Aorta (tissue), 5 donors: ENCODE data around the gene PROP1. TPM values are rescaled to one million over a fixed set of nuclear protein-coding genes. Genes with fewer than 3 reads are reported as not detected.
"Not testable (repeated sequence)": the region's sequence is repeated elsewhere in the genome, so short reads cannot be mapped to it uniquely, and the experiment has no call there.

Experiments
- ATAC-seq: fragments of 200-7000 bp; cut with Tn5 transposase; one replicate; pipeline ENCODE4 v1.9.1; 2022; ENCODE audit warnings: moderate library complexity; ENCODE audit not compliant: low FRiP score
- DNase-seq, 2 donors: peaks; one replicate each; pipeline ENCODE4 v3.0.0-alpha.2; 2020
- H3K27ac ChIP-seq, 2 donors: one replicate each; pipeline ENCODE4 v1.5.1; 2013; ENCODE audit warnings: low read length in 2 of 2, mild to moderate bottlenecking in 2 of 2, moderate library complexity in 2 of 2, control low read depth in 1 of 2, inconsistent platforms in 1 of 2, low read depth in 1 of 2
- H3K27me3 ChIP-seq, 2 donors: one replicate each; pipeline ENCODE4 v1.6.1; 2013; ENCODE audit warnings: control low read depth in 1 of 2, low read length in 1 of 2, mild to moderate bottlenecking in 1 of 2, moderate library complexity in 1 of 2; ENCODE audit not compliant: insufficient read depth in 2 of 2, control insufficient read depth in 1 of 2
- H3K36me3 ChIP-seq, 2 donors: one replicate each; pipeline ENCODE4 v1.6.1; 2013; ENCODE audit warnings: control low read depth in 1 of 2, low read length in 1 of 2, mild to moderate bottlenecking in 1 of 2; ENCODE audit not compliant: insufficient read depth in 2 of 2, control insufficient read depth in 1 of 2
- H3K4me1 ChIP-seq, 2 donors: one replicate each; pipeline ENCODE4 v1.6.1; 2013; ENCODE audit warnings: low read length in 2 of 2, control low read depth in 1 of 2, mild to moderate bottlenecking in 1 of 2, moderate library complexity in 1 of 2; ENCODE audit not compliant: insufficient read depth in 2 of 2, control insufficient read depth in 1 of 2
- H3K4me3 ChIP-seq, 2 donors: one replicate each; pipeline ENCODE4 v1.5.1; 2013; ENCODE audit warnings: low read length in 2 of 2, control low read depth in 1 of 2, mild to moderate bottlenecking in 1 of 2
- H3K9me3 ChIP-seq: one replicate; pipeline ENCODE4 v1.6.1; 2013; ENCODE audit warnings: mild to moderate bottlenecking, low read length; ENCODE audit not compliant: control insufficient read depth
- WGBS, 2 donors: extraction: QIAGEN DNeasy Blood & Tissue Kit; methylation state at CpG; one replicate each; pipeline ENCODE4 v1.1.7; 2013; 5-methylcytosine and 5-hydroxymethylcytosine counted together
- intact Hi-C, 2 donors: fragments of 100-400 bp; cut with DNase I; formaldehyde crosslinking; loops; one replicate each; pipeline versions ENCODE4 v1.14.2 to v1.15.0; 2022
- polyA plus RNA-seq, 2 donors: library from polyadenylated mRNA; stranded (reverse); fragments of 200-250 nt; gene quantifications; one replicate each; pipeline ENCODE4 v1.2.3, GENCODE V29; 2013
- total RNA-seq, 2 donors: library from RNA; stranded (reverse); fragmentation: NEBNext Ultra II Directional; extraction: Animal tissue kit (Norgen Biotek cat#: 25700); gene quantifications; one replicate each; pipeline ENCODE4 v1.2.1, GENCODE V29; 2021
- donor health status: healthy with polysubstance abuse.
- donor health status: Bipolar disorder and iron deficiency.
- donor health status: DM: no; HTN: no; CAD: no.
- donor health status: DM: no; HTN: no; CAD: no.
- donor health status: DM: yes; HTN: yes; CAD: no.

The PROP1 gene
- total and polyA plus RNA-seq, 4 donors = not detected

DNA sequence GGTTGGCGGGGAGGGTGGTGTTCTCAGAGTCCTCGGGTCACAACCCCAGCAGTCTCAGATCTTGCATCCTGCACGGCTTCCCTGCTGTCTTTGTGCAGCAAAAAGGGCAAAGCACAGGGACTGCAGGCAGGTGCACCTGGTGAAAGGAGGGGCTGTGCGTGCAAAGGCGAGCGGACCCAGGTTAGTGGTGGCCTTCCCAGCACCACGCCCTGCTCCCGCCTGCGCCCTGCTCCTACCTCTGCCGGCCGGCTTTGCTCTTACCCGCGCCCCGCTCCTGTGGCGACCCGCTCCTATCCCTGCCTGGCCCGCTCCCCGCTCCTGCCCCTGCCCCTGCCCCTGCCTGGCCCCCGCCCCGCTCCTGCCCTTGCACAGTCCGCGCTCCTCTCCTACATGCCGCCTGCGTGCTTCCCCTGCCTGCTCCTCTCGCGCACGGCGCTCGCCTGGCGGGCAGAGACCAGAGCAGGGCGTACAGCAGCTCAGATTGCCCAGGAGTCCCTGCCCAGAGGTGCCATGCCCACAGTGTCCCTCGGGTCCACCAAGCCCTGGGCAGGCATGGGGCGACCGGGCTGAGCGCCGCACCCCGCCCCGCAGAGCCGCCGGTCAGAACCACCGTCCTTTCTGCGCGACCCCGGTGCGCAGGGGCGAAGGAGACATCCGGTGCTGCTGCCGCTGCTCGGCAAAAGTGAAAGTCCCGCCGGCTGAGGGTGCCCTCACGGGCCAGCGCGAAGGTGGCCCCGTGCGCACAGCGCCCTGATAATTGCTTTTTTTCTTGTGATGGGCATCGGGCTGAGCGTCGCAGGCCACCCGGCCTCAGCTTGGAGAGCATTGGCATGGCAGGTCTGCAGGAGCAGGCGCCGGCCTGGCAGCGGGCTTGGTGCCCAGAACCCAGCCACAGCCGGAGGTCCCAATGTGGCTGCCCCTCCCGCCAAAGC, 52.0 kb downstream of the PROP1 start:
- H3K27me3 ChIP-seq, H3K27ac ChIP-seq, H3K36me3 ChIP-seq, DNase-seq, intact Hi-C loops, H3K9me3 ChIP-seq, H3K4me1 ChIP-seq, ATAC-seq, H3K4me3 ChIP-seq: not testable (repeated sequence)
- WGBS, 2 donors = 5 to 15% methylated on average over 10 to 45 of the region's 66 CpGs

DNA sequence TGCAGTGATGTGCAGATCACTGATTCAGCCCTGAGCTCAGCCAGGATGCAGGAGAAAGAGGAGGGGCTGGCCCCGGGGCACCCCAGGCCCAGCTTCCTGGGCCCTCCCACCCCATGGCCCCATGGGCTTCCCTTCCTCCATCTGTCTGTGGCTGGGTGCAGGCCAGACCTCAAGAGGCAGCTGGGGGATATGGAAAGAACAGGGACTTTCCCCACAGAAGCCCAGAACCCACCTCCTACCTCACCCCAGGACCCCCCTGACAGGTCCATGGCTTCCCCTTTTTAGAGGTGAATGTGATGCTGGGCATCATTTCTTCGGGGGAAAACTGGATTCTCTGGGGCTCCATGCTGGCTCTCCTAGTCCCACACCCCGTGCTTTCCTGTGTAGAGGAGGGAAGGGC, 53.1 kb downstream of the PROP1 start:
- H3K4me1 ChIP-seq, H3K27ac ChIP-seq, H3K9me3 ChIP-seq, H3K27me3 ChIP-seq, intact Hi-C loops, H3K36me3 ChIP-seq, ATAC-seq, H3K4me3 ChIP-seq, DNase-seq: not testable (repeated sequence)
- WGBS, 2 donors = 87 to 88% methylated on average over 2 of the region's 3 CpGs

Other genes with a start within 250 kb of the PROP1 start
- 1 to 10 TPM in 1 of 2 donors, not detected in 1; 1.0 TPM for gene FAM153A, start 213.3 kb downstream of the PROP1 start, total RNA-seq
- gene FAM153A, start 213.3 kb downstream of the PROP1 start, polyA plus RNA-seq = under 1 TPM in 1 of 2 donors, not detected in 1; 0.13 TPM
- 1 to 10 TPM in 1 of 2 donors, under 1 TPM in 1; 0.19 to 2.0 TPM for gene N4BP3, start 117.3 kb upstream of the PROP1 start, total RNA-seq
- gene N4BP3, start 117.3 kb upstream of the PROP1 start, polyA plus RNA-seq = under 1 TPM; 0.03 to 0.13 TPM
- 10 to 100 TPM; 35.0 to 38.8 TPM for gene RMND5B, start 134.8 kb upstream of the PROP1 start, total RNA-seq
- gene RMND5B, start 134.8 kb upstream of the PROP1 start, polyA plus RNA-seq = 10 to 100 TPM; 28.2 to 38.9 TPM
- gene NHP2, start 157.6 kb upstream of the PROP1 start, total RNA-seq = 10 to 100 TPM; 55.7 to 70.6 TPM
- 100 to 1,000 TPM in 1 of 2 donors, 10 to 100 TPM in 1; 96.2 to 130 TPM for gene NHP2, start 157.6 kb upstream of the PROP1 start, polyA plus RNA-seq
- not detected for gene GMCL2, start 191.1 kb upstream of the PROP1 start, total RNA-seq
- not detected for gene GMCL2, start 191.1 kb upstream of the PROP1 start, polyA plus RNA-seq
- gene HNRNPAB, start 208.3 kb upstream of the PROP1 start, total RNA-seq = 100 to 1,000 TPM in 1 of 2 donors, 10 to 100 TPM in 1; 84.9 to 112 TPM
- 10 to 100 TPM; 62.5 to 80.5 TPM for gene HNRNPAB, start 208.3 kb upstream of the PROP1 start, polyA plus RNA-seq
- 100 to 1,000 TPM in 1 of 2 donors, 10 to 100 TPM in 1; 88.3 to 164 TPM for gene PHYKPL, start 236.6 kb upstream of the PROP1 start, total RNA-seq
- 10 to 100 TPM; 16.9 to 72.0 TPM for gene PHYKPL, start 236.6 kb upstream of the PROP1 start, polyA plus RNA-seq